GM18502 (cell line): ENCODE data around the gene FBLN1.
"Not testable (repeated sequence)": the region's sequence is repeated elsewhere in the genome, so short reads cannot be mapped to it uniquely, and the experiment has no call there.

Source experiments
- ATAC-seq: cut with Tn5 transposase; IDR thresholded peaks from one replicate; pipeline ENCODE4 v1.9.1; 2021; ENCODE audit warnings: mild to moderate bottlenecking; ENCODE audit not compliant: unreplicated experiment, poor library complexity

Gene FBLN1

GRCh38 chr22:45524966-45525365 lies 22.3 kb downstream of the FBLN1 start:
- no peak for ATAC-seq

- no peak for ATAC-seq
These were observed 22.8 kb downstream of the FBLN1 start for GRCh38 chr22:45525480-45525879.

- no peak for ATAC-seq
These were observed 23.6 kb downstream of the FBLN1 start for GRCh38 chr22:45526281-45526680.

- ATAC-seq, result no peak
These were observed 24.2 kb downstream of the FBLN1 start for GRCh38 chr22:45526768-45527360.

GRCh38 chr22:45527456-45527855 lies 24.8 kb downstream of the FBLN1 start:
- no peak for ATAC-seq

- ATAC-seq, result no peak
These were observed 25.4 kb downstream of the FBLN1 start for GRCh38 chr22:45528046-45528445.

GRCh38 chr22:45529105-45529504 lies 26.4 kb downstream of the FBLN1 start:
- ATAC-seq, result no peak

- no peak for ATAC-seq
These were observed 27.4 kb downstream of the FBLN1 start for GRCh38 chr22:45529971-45530575.

GRCh38 chr22:45531441-45532234 lies 29.0 kb downstream of the FBLN1 start:
- ATAC-seq, result no peak

- no peak for ATAC-seq
These were observed 29.6 kb downstream of the FBLN1 start for GRCh38 chr22:45532235-45532631.

GRCh38 chr22:45533703-45534102 lies 31.0 kb downstream of the FBLN1 start:
- no peak for ATAC-seq

GRCh38 chr22:45534339-45535192 lies 31.9 kb downstream of the FBLN1 start:
- ATAC-seq, result no peak

GRCh38 chr22:45535290-45535689 lies 32.6 kb downstream of the FBLN1 start:
- no peak for ATAC-seq

GRCh38 chr22:45535835-45536234 lies 33.2 kb downstream of the FBLN1 start:
- not testable (repeated sequence) for ATAC-seq

GRCh38 chr22:45537734-45538181 lies 35.1 kb downstream of the FBLN1 start:
- ATAC-seq, result no peak

GRCh38 chr22:45538281-45538680 lies 35.6 kb downstream of the FBLN1 start:
- ATAC-seq, result no peak

GRCh38 chr22:45540122-45540521 lies 37.4 kb downstream of the FBLN1 start:
- ATAC-seq, result no peak

- no peak for ATAC-seq
These were observed 38.8 kb downstream of the FBLN1 start for GRCh38 chr22:45541382-45541979.

- ATAC-seq, result no peak
These were observed 39.4 kb downstream of the FBLN1 start for GRCh38 chr22:45542001-45542520.

- not testable (repeated sequence) for ATAC-seq
These were observed 40.1 kb downstream of the FBLN1 start for GRCh38 chr22:45542736-45543135.
